Fibroblast of lung (primary cell): ENCODE results near the gene DDB1. TPM values are rescaled to one million over a fixed set of nuclear protein-coding genes. Genes with fewer than 3 reads are reported as not detected.

ENCODE experiments used
- DNase-seq, 2 donors: peaks; one replicate each; pipeline versions ENCODE4 v3.0.0 to v3.0.0-alpha.2; 2010; ENCODE audit warnings: low read depth in 2 of 2
- H2AFZ ChIP-seq: 2 replicates; pipeline ENCODE4 v1.5.1; 2012; ENCODE audit warnings: low read length, control low read depth, inconsistent platforms
- H3K27ac ChIP-seq: 2 replicates; pipeline ENCODE4 v1.5.1; 2011; ENCODE audit warnings: low read length, control low read depth; ENCODE audit not compliant: insufficient read depth
- H3K27me3 ChIP-seq: 2 replicates; pipeline ENCODE4 v1.5.1; 2011; ENCODE audit warnings: mild to moderate bottlenecking, low read length; ENCODE audit not compliant: control insufficient read depth, insufficient read depth
- H3K36me3 ChIP-seq: 2 replicates; pipeline ENCODE4 v1.5.1; 2011; ENCODE audit warnings: low read length; ENCODE audit not compliant: control insufficient read depth, insufficient read depth
- H3K4me1 ChIP-seq: 2 replicates; pipeline ENCODE4 v1.5.1; 2011; ENCODE audit warnings: low read length; ENCODE audit not compliant: control insufficient read depth, insufficient read depth; ENCODE audit errors: extremely low read depth
- H3K4me2 ChIP-seq: 2 replicates; pipeline ENCODE4 v1.5.1; 2011; ENCODE audit warnings: low read length, control low read depth; ENCODE audit not compliant: insufficient read depth; ENCODE audit errors: extremely low read depth
- H3K4me3 ChIP-seq, 4 experiments: fragments of 200-600 bp in 1 of 4; sonication (generic) in 1 of 4; replicated peaks in 1 of 4; 2 replicates each; pipeline ENCODE4 v1.5.1; 2011 to 2016; ENCODE audit warnings: low read length in 4 of 4, low read depth in 3 of 4, mild to moderate bottlenecking in 3 of 4, control low read depth in 2 of 4, inconsistent platforms in 1 of 4, mixed read lengths in 1 of 4; ENCODE audit not compliant: insufficient read depth in 1 of 4; ENCODE audit errors: control extremely low read depth in 1 of 4
- H3K79me2 ChIP-seq: 2 replicates; pipeline ENCODE4 v1.5.1; 2012; ENCODE audit warnings: mild to moderate bottlenecking, low read length, inconsistent platforms; ENCODE audit not compliant: control insufficient read depth, insufficient read depth
- H3K9ac ChIP-seq: 2 replicates; pipeline ENCODE4 v1.5.1; 2011; ENCODE audit warnings: mild to moderate bottlenecking, low read length, control low read depth; ENCODE audit not compliant: insufficient read depth
- H3K9me3 ChIP-seq: 2 replicates; pipeline ENCODE4 v1.5.1; 2012; ENCODE audit warnings: low read depth, low read length; ENCODE audit not compliant: control insufficient read depth, insufficient read depth
- H4K20me1 ChIP-seq: 2 replicates; pipeline ENCODE4 v1.5.1; 2011; ENCODE audit warnings: low read length; ENCODE audit not compliant: control insufficient read depth, insufficient read depth; ENCODE audit errors: extremely low read depth
- EZH2 ChIP-seq: IDR thresholded peaks from 2 replicates; pipeline ENCODE4 v1.5.1; 2012; ENCODE audit warnings: low read length, control low read depth, mild to moderate bottlenecking; ENCODE audit errors: missing control alignments
- polyA plus RNA-seq, 2 donors: library from polyadenylated mRNA; depleted of rRNA in 1 of 2; stranded (reverse) in 1 of 2; unstranded in 1 of 2; fragments of >200 nt; gene quantifications; 2 replicates each; pipeline ENCODE4 v1.2.1, GENCODE V29; 2011 to 2012; ENCODE audit warnings: missing spikeins in 1 of 2
- total RNA-seq: library from RNA; depleted of rRNA; stranded (reverse); fragments of >200 nt; gene quantifications from 2 replicates; pipeline ENCODE4 v1.2.1, GENCODE V29; 2014
- TF ChIP-seq, protein P1 (sequence below), 2 donors: IDR thresholded peaks in 1 of 2; conservative IDR thresholded peaks in 1 of 2; 1 replicate in 1 of 2; 2 replicates in 1 of 2; pipeline ENCODE4 v1.5.1; 2011 to 2012; ENCODE audit warnings: low read length in 2 of 2, control low read depth in 1 of 2, inconsistent platforms in 1 of 2, low read depth in 1 of 2, mild to moderate bottlenecking in 1 of 2

Gene DDB1
- total and polyA plus RNA-seq, 2 donors (not counting 1 experiment from before 2014, with no cell fraction given): 282 to 298 TPM

DNA sequence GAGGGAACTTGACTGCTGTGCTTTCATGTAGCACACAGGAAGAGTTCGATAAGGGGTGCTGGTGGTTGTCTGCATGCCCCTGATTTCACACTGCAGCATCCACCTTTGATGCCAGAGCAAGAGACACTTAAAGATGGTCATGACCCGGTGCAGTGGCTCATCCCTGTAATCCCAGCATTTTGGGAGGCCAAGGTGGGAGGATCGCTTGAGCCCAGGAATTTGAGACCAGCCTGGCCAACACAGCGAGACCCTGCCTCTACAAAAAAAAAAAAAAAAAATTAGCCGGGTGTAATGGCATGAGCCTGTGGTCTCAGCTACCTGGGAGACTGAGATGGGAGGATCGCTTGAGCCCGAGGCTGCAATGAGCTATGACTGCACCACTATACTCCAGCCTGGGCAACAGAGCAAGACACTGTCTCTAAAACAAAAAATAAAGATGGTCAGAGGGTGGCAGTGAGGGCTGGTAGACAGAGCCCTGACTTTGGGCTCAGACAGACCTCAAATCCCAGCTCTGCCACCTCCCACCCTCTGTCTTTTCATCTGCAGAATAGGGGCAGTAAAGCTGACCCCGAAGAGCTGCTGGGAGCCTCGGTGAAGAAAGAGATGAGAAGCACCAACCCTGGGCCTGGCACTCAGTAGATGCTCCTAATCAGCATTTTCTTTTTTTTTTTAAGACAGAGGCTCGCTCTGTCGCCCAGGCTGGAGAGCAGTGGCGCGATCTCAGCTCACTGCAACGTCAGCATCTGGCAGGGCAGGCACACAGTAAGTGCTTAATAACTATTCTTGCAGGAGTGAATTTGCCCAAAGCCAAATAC, 55.5 kb downstream of the DDB1 start:
- Histone ChIP-seq H3K9me3 (no peaks in the 10 kb centered on the region), H3K27ac (no peak overlapping the region), H3K4me1 (no peaks in the 10 kb centered on the region), H3K36me3 (no peaks in the 10 kb centered on the region), H3K27me3 (no peaks in the 10 kb centered on the region), H3K4me3 (no peak overlapping the region), H3K79me2 (no peaks in the 10 kb centered on the region), H4K20me1 (no peaks in the 10 kb centered on the region), H3K4me2 (no peak overlapping the region), H3K9ac (no peak overlapping the region), H2AFZ (no peak overlapping the region)
- DNase-seq: no peak
- TF ChIP-seq, protein P1, sequence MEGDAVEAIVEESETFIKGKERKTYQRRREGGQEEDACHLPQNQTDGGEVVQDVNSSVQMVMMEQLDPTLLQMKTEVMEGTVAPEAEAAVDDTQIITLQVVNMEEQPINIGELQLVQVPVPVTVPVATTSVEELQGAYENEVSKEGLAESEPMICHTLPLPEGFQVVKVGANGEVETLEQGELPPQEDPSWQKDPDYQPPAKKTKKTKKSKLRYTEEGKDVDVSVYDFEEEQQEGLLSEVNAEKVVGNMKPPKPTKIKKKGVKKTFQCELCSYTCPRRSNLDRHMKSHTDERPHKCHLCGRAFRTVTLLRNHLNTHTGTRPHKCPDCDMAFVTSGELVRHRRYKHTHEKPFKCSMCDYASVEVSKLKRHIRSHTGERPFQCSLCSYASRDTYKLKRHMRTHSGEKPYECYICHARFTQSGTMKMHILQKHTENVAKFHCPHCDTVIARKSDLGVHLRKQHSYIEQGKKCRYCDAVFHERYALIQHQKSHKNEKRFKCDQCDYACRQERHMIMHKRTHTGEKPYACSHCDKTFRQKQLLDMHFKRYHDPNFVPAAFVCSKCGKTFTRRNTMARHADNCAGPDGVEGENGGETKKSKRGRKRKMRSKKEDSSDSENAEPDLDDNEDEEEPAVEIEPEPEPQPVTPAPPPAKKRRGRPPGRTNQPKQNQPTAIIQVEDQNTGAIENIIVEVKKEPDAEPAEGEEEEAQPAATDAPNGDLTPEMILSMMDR (conservative IDR thresholded peaks at IDR 0.05 in 1 of 2, IDR thresholded peaks at IDR 0.05 in 1 of 2; ENCODE audit: low read depth in 1 of 2, low read length in 2 of 2): no peak
- no peak for TF ChIP-seq EZH2

DNA sequence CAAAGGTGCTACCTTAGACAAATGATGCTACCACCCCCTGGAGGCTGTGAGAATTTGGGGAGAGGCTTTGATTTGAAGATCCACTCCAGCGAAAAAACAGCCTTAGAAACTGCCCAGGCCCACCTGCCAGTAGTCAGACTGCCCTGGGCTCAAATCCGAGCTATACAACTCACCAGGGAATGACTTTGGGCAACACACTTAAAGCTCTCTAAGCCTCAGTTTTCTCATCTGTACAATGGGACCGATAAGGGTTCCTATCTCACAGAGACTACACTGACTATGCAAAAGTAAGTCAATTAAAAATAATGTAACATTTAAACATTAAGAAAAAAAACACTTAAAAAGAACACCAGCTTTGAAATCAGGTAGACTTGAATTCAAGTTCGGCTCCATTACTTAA, 57.7 kb downstream of the DDB1 start:
- Histone ChIP-seq H2AFZ (no peak overlapping the region), H3K9me3 (no peaks in the 10 kb centered on the region), H3K9ac (no peak overlapping the region), H3K36me3 (no peaks in the 10 kb centered on the region), H3K27me3 (no peaks in the 10 kb centered on the region), H4K20me1 (no peaks in the 10 kb centered on the region), H3K27ac (no peak overlapping the region), H3K4me3 (no peak overlapping the region), H3K79me2 (no peaks in the 10 kb centered on the region), H3K4me2 (no peak overlapping the region), H3K4me1 (no peaks in the 10 kb centered on the region)
- TF ChIP-seq, protein P1 (conservative IDR thresholded peaks at IDR 0.05 in 1 of 2, IDR thresholded peaks at IDR 0.05 in 1 of 2; ENCODE audit: low read depth in 1 of 2, low read length in 2 of 2): no peak
- TF ChIP-seq EZH2: no peak
- DNase-seq: no peak

DNA sequence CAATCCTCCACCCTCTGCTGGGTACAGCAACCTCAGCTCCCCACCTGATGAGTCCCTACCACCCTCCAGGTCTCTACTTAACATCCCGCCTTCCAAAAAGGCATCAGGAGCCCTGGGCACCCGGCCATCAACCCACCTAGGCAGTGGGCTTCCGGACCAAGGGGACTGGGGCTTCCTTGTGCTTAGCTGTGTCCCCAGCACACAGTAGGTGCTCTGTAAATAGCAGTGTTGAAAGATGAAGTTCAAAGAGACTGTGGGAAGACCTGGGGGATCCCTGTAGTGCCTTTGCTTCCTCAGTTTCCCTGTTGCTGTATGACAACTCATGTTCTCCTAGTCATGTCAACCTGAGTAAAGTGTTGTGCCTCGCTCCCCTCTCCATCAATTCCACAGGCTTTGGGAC, 58.8 kb downstream of the DDB1 start:
- no peaks in the 10 kb centered on the region for H3K27me3 ChIP-seq
- no peaks in the 10 kb centered on the region for H3K9me3 ChIP-seq
- TF ChIP-seq EZH2: no peak
- TF ChIP-seq, protein P1 (conservative IDR thresholded peaks at IDR 0.05 in 1 of 2, IDR thresholded peaks at IDR 0.05 in 1 of 2; ENCODE audit: low read depth in 1 of 2, low read length in 2 of 2): no peak
- H3K4me1 ChIP-seq: no peaks in the 10 kb centered on the region
- H3K9ac ChIP-seq: no peak overlapping the region
- no peak overlapping the region for H3K4me3 ChIP-seq
- no peak overlapping the region for H3K4me2 ChIP-seq
- no peak overlapping the region for H3K27ac ChIP-seq
- H4K20me1 ChIP-seq: no peaks in the 10 kb centered on the region
- H2AFZ ChIP-seq: no peak overlapping the region
- H3K79me2 ChIP-seq: no peaks in the 10 kb centered on the region
- no peaks in the 10 kb centered on the region for H3K36me3 ChIP-seq
- DNase-seq: no peak
